DMS153 (cell line): ENCODE data around the gene PRPH.
"Not testable (repeated sequence)": the region's sequence is repeated elsewhere in the genome, so short reads cannot be mapped to it uniquely, and the experiment has no call there.

ENCODE experiments used
- DNase-seq: peaks from one replicate; lab custom pipeline; 2025; lab: John Stamatoyannopoulos, UW

The PRPH gene

GRCh38 chr12:49332891-49333371 is 38.0 kb downstream of the PRPH start:
- DNase-seq, result no peak

DNA sequence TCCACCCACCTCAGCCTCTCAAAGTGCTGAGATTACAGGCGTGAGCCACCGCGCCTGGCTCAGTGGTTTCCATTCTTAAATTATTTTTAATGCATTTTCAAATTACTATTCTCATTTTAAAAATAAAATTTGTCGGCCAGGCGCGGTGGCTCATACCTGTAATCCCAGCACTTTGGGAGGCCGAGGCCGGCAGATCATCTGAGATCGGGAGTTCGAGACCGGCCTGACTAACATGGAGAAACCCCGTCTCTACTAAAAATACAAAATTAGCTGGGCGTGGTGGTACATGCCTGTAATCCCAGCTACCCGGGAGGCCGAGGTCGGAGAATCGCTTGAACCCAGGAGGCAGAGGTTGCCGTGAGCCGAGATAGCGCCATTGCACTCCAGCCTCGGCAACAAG is 38.8 kb downstream of the PRPH start:
- not testable (repeated sequence) for DNase-seq

- DNase-seq, result no peak
These were observed 39.3 kb downstream of the PRPH start for GRCh38 chr12:49334226-49334625.

DNA sequence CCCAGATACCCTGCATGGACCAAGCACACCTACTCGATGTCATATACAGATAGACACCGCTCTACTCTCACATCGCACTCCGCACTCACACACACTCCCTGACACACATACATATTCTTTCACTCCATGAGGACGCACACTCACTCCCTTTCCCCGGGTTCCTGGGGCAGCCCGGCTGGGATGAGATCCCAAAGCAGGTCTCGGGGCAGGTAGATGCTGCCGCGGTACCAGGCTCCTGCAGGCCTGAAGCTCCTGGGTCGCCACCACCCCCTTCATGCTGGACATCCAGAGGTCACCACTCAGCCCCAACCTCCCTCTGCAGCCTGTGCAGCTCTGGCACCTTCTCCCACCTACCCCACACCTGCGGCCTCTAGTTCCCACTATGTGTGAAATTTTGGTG is 39.7 kb downstream of the PRPH start:
- DNase-seq, result no peak

- DNase-seq, result no peak
These were observed 40.4 kb downstream of the PRPH start for GRCh38 chr12:49335118-49335954.

DNA sequence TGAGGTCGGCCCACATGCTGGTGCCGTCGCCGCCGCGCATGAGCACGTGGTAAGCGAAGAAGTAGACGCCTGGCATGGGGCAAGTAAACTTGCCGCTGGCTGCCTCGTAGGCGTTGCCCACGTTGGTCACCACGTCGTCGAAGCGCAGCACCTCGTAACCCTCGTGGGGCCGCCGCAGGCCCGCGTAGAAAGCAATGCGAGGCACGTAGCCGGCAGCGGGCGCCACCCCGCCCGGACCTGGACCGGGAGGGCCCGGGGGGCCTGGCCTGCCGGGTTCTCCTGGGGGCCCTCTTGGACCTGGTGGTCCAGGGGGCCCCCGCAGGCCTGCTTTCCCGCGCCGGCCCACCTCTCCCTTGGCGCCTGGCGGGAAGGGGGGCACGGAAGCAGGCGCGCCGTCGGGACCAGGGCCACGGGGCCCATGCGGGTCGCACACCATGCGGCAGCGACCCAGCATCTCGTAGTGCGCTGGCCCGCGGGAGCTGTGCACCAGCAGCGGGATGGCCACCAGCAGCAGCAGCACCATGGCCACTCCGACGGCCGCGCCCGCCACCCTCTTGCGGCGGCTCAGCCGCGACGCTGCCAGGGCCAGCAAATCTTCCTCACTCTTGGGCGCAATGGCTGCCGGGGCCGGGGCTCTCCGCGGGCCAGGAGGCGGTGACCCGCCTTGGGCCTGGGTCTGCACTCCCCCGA is 41.2 kb downstream of the PRPH start:
- no peak for DNase-seq

GRCh38 chr12:49336645-49337584 is 42.0 kb downstream of the PRPH start, which contains the start of gene C1QL4:
Gene C1QL4, minus strand, starts transcription at chr12:49337188. Its CDS starts 711 bp downstream, at chr12:49336477.
- peak; percentile 39 for DNase-seq

DNA sequence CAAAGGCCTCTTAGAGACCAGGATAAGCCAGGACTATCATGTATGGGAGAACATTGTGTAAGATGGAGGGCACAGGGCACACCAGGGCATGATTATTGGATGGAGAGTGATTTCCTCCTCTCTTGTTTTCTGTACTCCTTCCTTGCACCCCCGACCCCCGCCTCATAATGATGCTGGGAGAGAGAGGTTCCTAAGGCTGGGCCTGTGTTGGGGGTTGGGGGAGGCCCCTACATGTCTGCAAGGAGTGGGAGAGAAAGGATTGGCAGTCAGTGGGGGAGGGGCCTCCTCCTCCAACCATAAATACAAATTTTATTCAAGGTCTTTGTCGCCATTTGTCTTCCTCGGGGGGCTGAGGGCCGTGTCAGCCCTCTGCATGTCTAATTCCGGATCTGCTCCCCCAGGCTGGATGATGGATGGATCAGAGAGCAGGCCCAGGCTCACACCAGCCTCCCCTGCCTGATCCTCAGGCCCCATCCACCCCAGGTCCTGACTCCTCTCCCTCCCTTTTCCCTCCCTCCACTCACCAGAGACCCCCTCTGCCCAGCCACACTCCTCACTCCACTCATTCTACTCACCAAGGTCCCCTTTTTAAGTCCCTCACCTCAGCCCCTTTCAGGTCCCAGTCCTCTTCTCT is 44.0 kb downstream of the PRPH start:
- DNase-seq, result no peak

- DNase-seq, result no peak
These were observed 44.5 kb downstream of the PRPH start for GRCh38 chr12:49339464-49339861.

GRCh38 chr12:49340095-49340870 is 45.3 kb downstream of the PRPH start:
- DNase-seq, result no peak

DNA sequence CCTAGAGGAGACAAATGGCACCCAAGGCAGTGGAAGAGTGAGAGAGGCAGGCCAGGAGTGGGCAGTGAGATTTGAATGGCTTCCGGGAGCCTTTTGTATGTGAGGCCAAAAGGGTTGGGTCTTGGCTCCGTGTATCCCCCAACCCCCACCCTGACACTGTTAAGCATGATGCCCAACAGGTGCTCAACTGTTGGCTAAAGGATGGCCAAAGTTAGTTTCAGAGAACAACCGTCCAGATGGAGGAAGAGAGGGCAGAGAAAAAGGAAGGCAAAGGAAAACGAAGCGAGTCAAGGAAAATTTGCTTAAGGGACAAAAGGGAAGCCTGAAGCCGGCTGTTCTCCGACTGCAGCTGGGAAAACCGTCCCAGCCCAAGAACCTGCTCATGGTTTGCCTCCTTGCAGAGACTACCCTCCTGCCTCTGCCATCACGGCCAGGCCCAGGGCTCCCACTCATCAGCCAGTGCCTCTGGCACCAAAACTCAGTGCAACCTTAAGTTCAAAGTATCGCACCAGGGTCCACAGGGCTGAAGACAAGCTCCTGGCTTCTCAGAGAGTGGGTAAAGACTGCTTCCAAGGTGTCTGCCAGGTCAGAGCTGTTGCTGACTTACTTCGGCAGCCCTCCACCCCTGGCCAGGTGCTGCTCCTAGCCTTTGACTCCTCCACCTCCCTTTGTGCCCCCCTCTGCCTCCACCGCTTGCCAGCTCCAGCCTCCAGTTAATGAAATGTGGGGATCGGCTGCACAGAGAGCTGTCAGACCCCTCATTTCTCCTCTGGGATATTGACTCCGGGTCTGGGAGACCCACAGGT is 46.2 kb downstream of the PRPH start:
- no peak for DNase-seq

DNA sequence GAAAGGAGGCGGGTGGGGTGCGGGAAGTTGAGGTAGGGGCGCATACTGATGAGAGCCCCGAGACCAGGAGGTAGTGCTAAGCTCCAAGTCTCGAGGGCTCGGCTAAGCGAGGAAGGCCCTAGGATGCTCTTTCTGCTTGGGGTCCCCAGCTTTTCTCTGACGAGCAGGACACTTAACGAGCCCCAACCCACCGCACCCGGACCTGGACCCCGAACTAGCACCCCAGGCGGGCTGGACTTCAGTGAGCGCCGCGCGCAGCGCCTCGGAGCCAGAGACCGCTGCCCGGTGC is 46.8 kb downstream of the PRPH start:
- DNase-seq, result no peak

- peak; percentile 76 for DNase-seq
These were observed 47.3 kb downstream of the PRPH start for GRCh38 chr12:49342066-49342913.

DNA sequence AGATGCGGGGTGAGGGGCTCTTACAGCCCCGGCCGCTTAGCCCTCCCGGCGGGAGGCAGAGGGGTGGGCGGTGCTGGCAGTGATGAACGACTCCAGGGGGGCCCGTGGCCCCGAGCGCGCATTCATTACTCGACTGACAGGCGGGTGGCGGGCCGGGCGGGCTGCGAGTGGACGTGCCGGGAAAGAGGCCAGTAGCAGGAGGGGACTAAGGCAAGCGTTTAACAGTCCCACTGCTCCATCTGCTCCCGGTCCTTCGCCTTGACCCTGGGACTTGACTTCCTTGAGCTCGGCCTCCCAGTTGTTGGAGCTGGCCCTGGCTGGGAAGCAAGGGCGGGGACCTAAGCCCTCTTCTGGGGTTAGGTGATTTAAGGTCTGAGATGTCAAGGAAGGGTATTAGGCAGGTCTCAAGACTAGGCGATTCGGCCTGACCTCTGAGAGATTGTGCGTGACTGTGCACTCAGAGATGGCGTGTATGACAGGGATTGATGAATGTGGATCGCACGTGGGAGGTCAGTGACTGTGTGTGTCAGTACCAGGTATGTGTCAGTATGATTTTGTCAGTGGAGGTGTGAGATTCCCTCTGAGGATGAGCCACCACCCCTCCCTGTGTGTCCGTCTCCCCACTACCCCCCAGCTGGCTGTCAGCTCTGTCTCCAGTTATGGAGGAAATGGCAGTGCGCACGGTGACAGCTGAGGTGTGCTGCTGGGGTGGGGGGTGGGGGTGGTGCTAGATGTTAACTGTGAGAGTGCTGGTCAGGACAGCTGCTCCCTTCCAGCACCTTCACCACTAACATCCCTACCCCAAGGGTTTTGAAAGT is 48.2 kb downstream of the PRPH start:
- DNase-seq, result no peak

GRCh38 chr12:49344486-49345050 is 49.6 kb downstream of the PRPH start:
- no peak for DNase-seq

DNA sequence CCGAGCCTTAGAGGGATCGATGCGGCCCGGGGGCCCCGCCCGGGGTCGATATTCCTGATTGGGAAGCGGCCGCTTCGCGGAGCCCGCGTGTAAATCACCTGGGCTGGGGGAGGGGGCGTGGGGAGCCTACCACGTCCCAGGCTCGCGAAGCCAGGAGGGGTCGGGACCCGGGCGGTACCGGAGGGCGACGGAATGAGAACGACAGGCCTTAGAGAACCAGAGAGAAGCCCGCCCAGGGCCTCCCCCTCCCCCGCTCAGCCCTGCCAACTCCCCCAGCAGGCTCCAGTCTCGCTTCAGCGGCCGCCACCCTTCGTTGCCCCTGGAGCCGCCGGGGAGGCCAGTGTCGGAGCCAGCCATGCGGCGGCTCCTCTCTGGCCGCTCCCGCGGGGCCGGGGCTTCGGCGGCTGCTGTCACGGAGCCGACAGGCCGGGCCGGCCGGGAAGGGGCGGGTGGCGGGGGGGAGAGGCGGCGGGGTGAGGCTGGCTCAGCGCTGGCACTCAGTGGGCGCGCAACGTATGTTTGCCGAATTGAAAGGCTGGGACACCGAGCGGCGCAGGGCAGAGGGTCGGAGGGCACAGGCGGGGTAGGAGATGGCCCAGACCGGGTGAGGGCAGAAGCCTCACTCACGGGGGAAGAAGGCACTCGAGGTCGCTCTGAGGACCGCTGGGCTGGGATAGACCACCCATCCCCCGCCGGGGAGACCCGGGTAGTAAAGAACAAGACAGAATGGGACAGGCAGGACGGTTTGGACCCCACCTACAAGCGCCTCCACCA is 50.3 kb downstream of the PRPH start:
- DNase-seq, result no peak
